SK-N-SH (cell line): Measurements from ENCODE around the gene MYO15B. TPM values are rescaled to one million over a fixed set of nuclear protein-coding genes. Genes with fewer than 3 reads are reported as not detected.
A peak's percentile ranks its signal among the peaks of the same experiment; 100 is the strongest.

ENCODE experiments used
- CTCF ChIA-PET: fragments of 300-600, 350-600 bp; formaldehyde crosslinking; extraction: SDS; loops from one replicate; lab custom pipeline; 2021; lab: Yijun Ruan, JAX
- POLR2A ChIA-PET: fragments of 350-600 bp; sonication (Branson Sonifier 250); formaldehyde crosslinking; extraction: SDS; loops from one replicate; lab custom pipeline; 2020; ENCODE audit warnings: antibody characterized with exemption, inconsistent platforms; lab: Yijun Ruan, JAX
- DNase-seq: peaks from one replicate; pipeline ENCODE4 v3.0.0; 2012
- H2AFZ ChIP-seq: fragments of 200-600 bp; sonication (generic); 2 replicates; pipeline ENCODE4 v1.8.1; 2016; ENCODE audit warnings: antibody characterized with exemption, mild to moderate bottlenecking, low read depth
- H3F3A ChIP-seq: fragments of 200-600 bp; sonication (generic); replicated peaks from 2 replicates; pipeline ENCODE3; 2016; ENCODE audit warnings: antibody characterized with exemption, mild to moderate bottlenecking; ENCODE audit not compliant: insufficient read depth
- H3K27ac ChIP-seq, 2 experiments: fragments of 200-500 bp in 1 of 2; fragments of 200-600 bp in 1 of 2; sonication (Bioruptor generic) in 1 of 2; sonication (generic), shearing (Covaris generic) in 1 of 2; 2 replicates each; pipeline versions ENCODE4 v1.5.1 to v1.6.1; 2014 to 2016; ENCODE audit warnings: low read depth in 2 of 2, inconsistent platforms in 1 of 2, low read length in 1 of 2, mild to moderate bottlenecking in 1 of 2, mixed read lengths in 1 of 2
- H3K27me3 ChIP-seq: fragments of 200-600 bp; sonication (generic), shearing (Covaris generic); 2 replicates; pipeline ENCODE4 v1.6.1; 2016; ENCODE audit warnings: mixed run types; ENCODE audit not compliant: insufficient read depth
- H3K36me3 ChIP-seq, 2 experiments: fragments of 200-500 bp in 1 of 2; fragments of 200-600 bp in 1 of 2; sonication (Bioruptor generic) in 1 of 2; sonication (generic) in 1 of 2; replicated peaks in 1 of 2; 2 replicates each; pipeline versions ENCODE3 to v1.5.1; 2014 to 2016; ENCODE audit warnings: low read length in 1 of 2, mild to moderate bottlenecking in 1 of 2; ENCODE audit not compliant: insufficient read depth in 2 of 2, control insufficient read depth in 1 of 2
- H3K4me1 ChIP-seq, 2 experiments: fragments of 200-500 bp in 1 of 2; fragments of 200-600 bp in 1 of 2; sonication (Bioruptor generic) in 1 of 2; sonication (generic), shearing (Covaris generic) in 1 of 2; 2 replicates each; pipeline versions ENCODE4 v1.5.1 to v1.6.1; 2014 to 2016; ENCODE audit warnings: low read depth in 1 of 2, low read length in 1 of 2, mixed run types in 1 of 2; ENCODE audit not compliant: insufficient read depth in 2 of 2, control insufficient read depth in 1 of 2
- H3K4me2 ChIP-seq: fragments of 200-600 bp; sonication (generic), shearing (Covaris generic); 2 replicates; pipeline ENCODE4 v1.6.1; 2017; ENCODE audit warnings: mixed run types
- H3K4me3 ChIP-seq, 2 experiments: fragments of 200-500 bp in 1 of 2; fragments of 200-600 bp in 1 of 2; sonication (Bioruptor generic) in 1 of 2; sonication (generic), shearing (Covaris generic) in 1 of 2; 2 replicates each; pipeline versions ENCODE4 v1.5.1 to v1.8.1; 2014 to 2016; ENCODE audit warnings: low read depth in 2 of 2, inconsistent platforms in 1 of 2, low read length in 1 of 2, mild to moderate bottlenecking in 1 of 2, mixed read lengths in 1 of 2, moderate library complexity in 1 of 2
- H3K79me2 ChIP-seq: fragments of 200-600 bp; sonication (generic); 2 replicates; pipeline ENCODE4 v1.8.1; 2017; ENCODE audit warnings: mild to moderate bottlenecking; ENCODE audit not compliant: insufficient read depth
- H3K9ac ChIP-seq: fragments of 200-600 bp; sonication (generic); 2 replicates; pipeline ENCODE4 v1.6.1; 2017; ENCODE audit warnings: mixed run types
- H3K9me2 ChIP-seq: fragments of 200-600 bp; sonication (generic); 2 replicates; pipeline ENCODE4 v1.6.1; 2017; ENCODE audit warnings: mixed run types
- H3K9me3 ChIP-seq: fragments of 200-600 bp; sonication (generic); 2 replicates; pipeline ENCODE4 v1.6.1; 2017; ENCODE audit warnings: mixed run types, mild to moderate bottlenecking, moderate library complexity
- H4K20me1 ChIP-seq: fragments of 200-600 bp; sonication (generic); 2 replicates; pipeline ENCODE4 v1.6.1; 2017; ENCODE audit warnings: mild to moderate bottlenecking, mixed run types; ENCODE audit not compliant: insufficient read depth
- CHD2 ChIP-seq: fragments of 150-350 bp; IDR thresholded peaks from 2 replicates; pipeline ENCODE4 v1.6.1; 2018; ENCODE audit warnings: low read length; ENCODE audit not compliant: partially characterized antibody
- CTCF ChIP-seq: fragments of 200-600 bp; sonication (generic); IDR thresholded peaks from 2 replicates; pipeline ENCODE4 v1.6.1; 2017; ENCODE audit warnings: antibody characterized with exemption, mild to moderate bottlenecking, moderate library complexity
- ELF1 ChIP-seq: IDR thresholded peaks from 2 replicates; pipeline ENCODE4 v1.4.0; 2012
- EP300 ChIP-seq, 2 experiments: IDR thresholded peaks; 2 replicates each; pipeline versions ENCODE4 v1.4.0 to v1.6.1; 2012; ENCODE audit warnings: borderline replicate concordance in 1 of 2, low read depth in 1 of 2, low read length in 1 of 2
- EZH2phosphoT487 ChIP-seq: fragments of 200-600 bp; sonication (generic); IDR thresholded peaks from 2 replicates; pipeline ENCODE4 v1.6.1; 2017; ENCODE audit warnings: low read depth, mixed run types, mild to moderate bottlenecking, antibody characterized with exemption, moderate library complexity, borderline replicate concordance
- FOXM1 ChIP-seq: IDR thresholded peaks from 2 replicates; pipeline ENCODE4 v1.4.0; 2012; ENCODE audit warnings: low read depth, mild to moderate bottlenecking
- GABPA ChIP-seq: IDR thresholded peaks from 2 replicates; pipeline ENCODE4 v1.4.0; 2012; ENCODE audit warnings: low read depth, mild to moderate bottlenecking
- GATA2 ChIP-seq: sonication (generic); formaldehyde crosslinking; IDR thresholded peaks from 2 replicates; pipeline ENCODE4 v1.5.0; 2020; ENCODE audit warnings: mild to moderate bottlenecking, missing genetic modification reagents
- IRF3 ChIP-seq: fragments of 150-350 bp; IDR thresholded peaks from 2 replicates; pipeline ENCODE4 v1.6.1; 2016; ENCODE audit warnings: mild to moderate bottlenecking, low read depth, low read length
- JUND ChIP-seq: IDR thresholded peaks from 2 replicates; pipeline ENCODE4 v1.4.0; 2012
- NRF1 ChIP-seq: IDR thresholded peaks from 2 replicates; pipeline ENCODE4 v1.6.1; 2012; ENCODE audit warnings: low read depth, mild to moderate bottlenecking, low read length
- PBX3 ChIP-seq: IDR thresholded peaks from 2 replicates; pipeline ENCODE4; 2012
- RAD21 ChIP-seq: IDR thresholded peaks from 2 replicates; pipeline ENCODE4 v1.6.1; 2012; ENCODE audit warnings: mild to moderate bottlenecking, low read length
- RXRA ChIP-seq: IDR thresholded peaks from 2 replicates; pipeline ENCODE4 v1.4.0; 2012; ENCODE audit warnings: low read depth, mild to moderate bottlenecking, borderline replicate concordance
- SMC3 ChIP-seq: IDR thresholded peaks from 2 replicates; pipeline ENCODE4 v1.6.1; 2012; ENCODE audit warnings: low read depth, low read length, improper control_type of control experiment
- TCF12 ChIP-seq: IDR thresholded peaks from 2 replicates; pipeline ENCODE4 v1.4.0; 2012
- TEAD4 ChIP-seq: IDR thresholded peaks from 2 replicates; pipeline ENCODE4 v1.4.0; 2012; ENCODE audit warnings: mild to moderate bottlenecking, borderline replicate concordance; ENCODE audit not compliant: insufficient read depth
- USF1 ChIP-seq: IDR thresholded peaks from 2 replicates; pipeline ENCODE4 v1.4.0; 2012; ENCODE audit warnings: low read depth, borderline replicate concordance
- YY1 ChIP-seq: IDR thresholded peaks from 2 replicates; pipeline ENCODE4 v1.4.0; 2012; ENCODE audit warnings: low read depth, mild to moderate bottlenecking
- WGBS: methylation state at CpG from one replicate; pipeline ENCODE4 v1.1.6; 2017; ENCODE audit warnings: low lambda C conversion rate; 5-methylcytosine and 5-hydroxymethylcytosine counted together
- polyA plus RNA-seq, 3 experiments: library from polyadenylated mRNA; depleted of rRNA; stranded (reverse); fragments of >200 nt; gene quantifications; 2 replicates each; pipeline ENCODE4 v1.2.3, GENCODE V29; 2012

The MYO15B gene
- polyA plus RNA-seq, 1 of the 3 experiments (the other 2 are of a cell fraction), result 10.3 TPM

- H3K27ac ChIP-seq, result no peak overlapping the region
- TF ChIP-seq RXRA (no peak), TCF12 (no peak), EP300 (IDR thresholded peaks at IDR 0.05; ENCODE audit: borderline replicate concordance in 1 of 2, low read depth in 1 of 2, low read length in 1 of 2) (no peak), TEAD4 (no peak), JUND (no peak), RAD21 (no peak), YY1 (no peak), FOXM1 (no peak), PBX3 (no peak)
- no peaks in the 10 kb centered on the region for H3F3A ChIP-seq
- H4K20me1 ChIP-seq, result no peaks in the 10 kb centered on the region
- H3K4me2 ChIP-seq, result no peak overlapping the region
- H3K4me1 ChIP-seq, result peaks cover 0 to 24% of the 10 kb centered on the region in 2 experiments; a peak in 1 of 4 replicates
- CTCF ChIA-PET, result interaction anchor here (0.7 to 37.9 kb wide), 8 partner anchors 8 to 191 kb away, joined by 3 to 1189 read pairs (median 15); partner anchors contain the start of gene SMIM5
- no peak overlapping the region for H3K4me3 ChIP-seq
- H3K9ac ChIP-seq, result no peak overlapping the region
- no peaks in the 10 kb centered on the region for H3K27me3 ChIP-seq
- H3K9me3 ChIP-seq, result no peaks in the 10 kb centered on the region
- H3K79me2 ChIP-seq, result no peaks in the 10 kb centered on the region
- H2AFZ ChIP-seq, result no peak overlapping the region
- H3K9me2 ChIP-seq, result no peaks in the 10 kb centered on the region
- H3K36me3 ChIP-seq, result no peaks in the 10 kb centered on the region
- POLR2A ChIA-PET, result no interaction called here
- no peak for DNase-seq
- WGBS, result 72% methylated on average over 11 of the region's 11 CpGs
These were observed 30.1 kb downstream of the MYO15B start for GRCh38 chr17:75617675-75618074.

- Histone ChIP-seq H3F3A (no peaks in the 10 kb centered on the region), H3K4me1 (peaks cover 0 to 24% of the 10 kb centered on the region in 2 experiments; a peak in 1 of 4 replicates), H3K27me3 (no peaks in the 10 kb centered on the region), H3K79me2 (no peaks in the 10 kb centered on the region)
- DNase-seq, result peak; percentile 89
- TF ChIP-seq YY1, result no peak
- TF ChIP-seq ELF1, result no peak
- TF ChIP-seq GABPA, result no peak
- TF ChIP-seq USF1, result no peak
- no peak for TF ChIP-seq FOXM1
- peak; percentile 73 for TF ChIP-seq CTCF
- TF ChIP-seq NRF1, result no peak
- TF ChIP-seq IRF3, result no peak
- TF ChIP-seq RXRA, result no peak
- peak; percentile 41 for TF ChIP-seq RAD21
- no peak for TF ChIP-seq GATA2 (CRISPR knock-in tag)
- TF ChIP-seq CHD2, result no peak
- TF ChIP-seq SMC3, result peak; percentile 47
- TF ChIP-seq EZH2phosphoT487, result no peak
- TF ChIP-seq, all 33 proteins: peak for 3
- no peak overlapping the region for H3K27ac ChIP-seq
- H3K9ac ChIP-seq, result no peak overlapping the region
- H2AFZ ChIP-seq, result no peak overlapping the region
- no peak overlapping the region; a peak in 1 of 4 replicates for H3K4me3 ChIP-seq
- ChIA-PET POLR2A (interaction anchor here (1.1 kb wide), 2 partner anchors 10 to 17 kb away, joined by 3 read pairs; no protein-coding TSS in a partner anchor), CTCF (interaction anchor here (0.6 to 37.9 kb wide), 30 partner anchors 8 to 349 kb away, joined by 3 to 1370 read pairs (median 3); partner anchors contain the start of genes GALK1, RECQL5, SAP30BP and SMIM5)
- no peak overlapping the region for H3K4me2 ChIP-seq
- no peaks in the 10 kb centered on the region for H4K20me1 ChIP-seq
- 44% methylated on average over 28 of the region's 36 CpGs for WGBS
- no peaks in the 10 kb centered on the region for H3K9me2 ChIP-seq
- no peaks in the 10 kb centered on the region for H3K9me3 ChIP-seq
- H3K36me3 ChIP-seq, result no peaks in the 10 kb centered on the region
These were observed 32.2 kb downstream of the MYO15B start for GRCh38 chr17:75619506-75620431.
